T47D (cell line): ENCODE measurements around the gene ZEB1.
"Not testable (repeated sequence)": the region's sequence is repeated elsewhere in the genome, so short reads cannot be mapped to it uniquely, and the experiment has no call there.

ENCODE experiments used
- DNase-seq, 2 experiments: peaks; one replicate each; pipeline versions ENCODE4 v3.0.0 to v3.0.0-alpha.2; 2011 to 2012; ENCODE audit warnings: low read depth in 1 of 2, low spot score in 1 of 2
- JUND ChIP-seq: IDR thresholded peaks from 2 replicates; pipeline ENCODE4 v1.6.1; 2012; ENCODE audit warnings: low read depth
- in situ Hi-C: cut with HindIII; loops from 2 replicates; pipeline ENCODE4 v1.10.0; 2016; ENCODE audit warnings: low sequenced_read_pairs, low pct_unique_long_range_greater_than_20kb

Gene ZEB1

DNA sequence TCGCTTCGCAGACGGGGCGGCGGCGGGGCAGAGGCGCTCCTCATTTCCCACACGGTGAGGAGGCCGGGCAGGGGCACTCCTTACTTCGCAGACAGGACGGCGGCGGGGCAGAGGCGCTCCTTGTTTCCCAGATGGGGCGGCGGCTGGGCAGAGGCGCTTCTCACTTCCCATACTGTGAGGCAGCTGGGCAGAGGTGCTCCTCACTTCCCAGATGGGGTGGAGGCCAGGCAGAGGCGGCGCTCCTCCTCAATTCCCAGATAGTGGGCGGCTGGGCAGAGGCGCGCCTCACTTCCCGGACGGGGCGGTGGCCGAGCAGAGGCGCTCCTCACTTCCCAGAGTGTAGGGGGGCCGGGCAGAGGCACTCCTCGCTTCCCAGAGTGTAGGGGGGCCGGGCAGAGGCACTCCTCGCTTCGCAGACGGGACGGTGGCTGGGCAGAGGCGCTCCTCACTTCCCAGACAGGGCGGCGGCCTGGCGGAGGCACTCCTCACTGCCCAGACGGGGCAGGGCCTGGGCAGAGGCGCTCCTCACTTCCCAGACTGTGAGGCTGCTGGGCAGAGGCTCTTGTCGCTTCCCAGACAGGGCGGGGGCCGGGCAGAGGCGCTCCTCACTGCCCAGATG lies 43.1 kb downstream of the ZEB1 start:
- in situ Hi-C loops, result no loop called here
- no peak for DNase-seq
- TF ChIP-seq JUND, result no peak

DNA sequence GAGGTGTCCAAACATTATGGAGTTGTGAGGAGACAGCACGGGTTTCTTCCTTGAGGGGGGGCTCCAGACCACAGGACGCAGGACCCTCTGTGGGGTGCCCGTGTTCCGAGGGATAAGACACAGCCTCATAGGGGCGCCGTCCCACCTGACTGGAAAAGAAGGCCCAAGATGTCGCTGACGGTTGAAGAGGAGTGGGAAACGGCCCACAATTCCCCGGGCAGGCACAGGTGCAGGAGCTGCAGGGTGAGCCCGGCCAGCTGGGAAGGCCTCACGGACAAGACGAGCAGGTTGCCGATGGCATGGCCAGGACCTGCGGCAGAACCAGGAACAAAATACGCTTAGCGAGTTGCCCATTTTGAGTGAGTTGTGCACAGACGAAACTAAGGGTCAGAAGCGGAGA lies 44.7 kb downstream of the ZEB1 start:
- DNase-seq, in situ Hi-C loops: not testable (repeated sequence)

DNA sequence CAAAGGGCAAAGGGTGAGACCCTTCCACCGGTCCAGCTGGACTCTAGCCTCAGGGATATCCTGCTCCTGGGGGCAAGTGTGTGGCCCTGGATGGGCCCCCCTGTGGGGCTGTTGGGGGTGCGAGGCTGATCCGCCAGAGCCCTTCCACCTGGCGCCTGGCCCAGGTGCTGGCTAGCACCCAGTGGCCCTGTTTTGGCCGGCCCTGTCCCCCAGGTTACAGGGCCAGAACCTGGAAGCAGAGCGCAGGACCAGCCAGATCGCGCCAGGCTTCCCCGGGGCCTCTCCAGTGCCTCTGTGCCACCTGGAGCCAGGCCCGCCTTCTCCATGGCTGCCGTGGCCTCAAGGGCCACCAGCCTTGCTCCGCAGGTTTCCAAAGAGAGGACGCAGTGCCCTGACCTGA lies 45.2 kb downstream of the ZEB1 start:
- DNase-seq, in situ Hi-C loops: not testable (repeated sequence)

DNA sequence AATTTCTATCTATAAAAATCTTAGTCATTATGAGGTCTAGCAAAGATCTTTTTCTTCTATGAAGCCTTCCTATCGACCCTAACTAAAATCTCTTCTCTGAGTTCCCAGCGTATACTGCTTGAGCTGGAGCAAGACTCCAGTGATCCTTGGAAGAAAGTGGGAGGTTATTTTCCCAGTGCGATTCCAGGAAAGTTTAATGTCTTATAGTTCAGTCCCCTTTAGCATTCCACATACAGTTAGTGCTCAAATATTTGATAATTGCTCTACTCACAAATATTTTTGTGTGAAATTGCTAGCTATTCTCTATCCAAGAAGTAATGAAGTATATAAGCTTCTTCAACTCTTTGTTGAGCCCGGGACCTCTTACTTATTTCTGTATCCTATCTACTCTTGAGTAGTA lies 47.7 kb downstream of the ZEB1 start:
- no peak for DNase-seq
- no peak for TF ChIP-seq JUND
- in situ Hi-C loops, result no loop called here

DNA sequence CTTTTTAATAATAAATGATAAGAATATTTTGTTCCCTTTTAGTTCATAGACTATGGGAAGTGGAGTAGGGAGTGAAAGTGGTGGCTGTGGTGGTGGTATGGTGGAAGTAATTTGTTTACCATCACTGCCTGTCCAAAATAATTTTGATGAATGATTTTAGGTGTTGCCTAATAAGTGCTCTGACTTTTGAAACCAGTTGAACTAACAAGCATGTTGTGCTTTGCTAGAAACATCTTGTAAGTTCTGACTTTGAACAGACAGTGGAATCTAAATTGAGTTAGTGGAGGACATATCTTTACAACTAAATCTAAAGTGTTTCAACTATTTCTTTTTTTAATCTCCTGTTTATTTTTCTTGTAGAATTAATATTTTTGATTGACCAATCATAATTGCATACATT lies 49.7 kb downstream of the ZEB1 start:
- no peak for TF ChIP-seq JUND
- in situ Hi-C loops, result no loop called here
- no peak for DNase-seq

DNA sequence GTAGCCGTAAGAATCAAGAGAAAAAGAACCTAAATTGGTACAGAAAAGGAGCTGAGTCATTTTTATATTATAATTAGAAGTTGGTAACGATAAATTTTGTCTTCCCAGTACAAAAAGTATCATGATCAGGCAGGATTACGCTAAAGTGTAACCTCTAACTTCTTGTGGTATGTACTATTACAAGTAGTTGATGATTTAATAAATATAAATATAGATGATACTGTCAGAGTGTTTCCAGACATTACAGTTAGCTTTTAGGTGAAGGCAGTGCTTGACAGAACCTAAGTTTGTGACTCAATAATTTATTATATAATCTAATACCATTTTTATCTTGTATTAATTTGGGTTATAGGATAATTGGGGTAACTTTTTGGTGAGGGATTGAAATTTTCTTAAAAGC lies 53.4 kb downstream of the ZEB1 start:
- no peak for TF ChIP-seq JUND
- in situ Hi-C loops, result no loop called here
- no peak for DNase-seq

DNA sequence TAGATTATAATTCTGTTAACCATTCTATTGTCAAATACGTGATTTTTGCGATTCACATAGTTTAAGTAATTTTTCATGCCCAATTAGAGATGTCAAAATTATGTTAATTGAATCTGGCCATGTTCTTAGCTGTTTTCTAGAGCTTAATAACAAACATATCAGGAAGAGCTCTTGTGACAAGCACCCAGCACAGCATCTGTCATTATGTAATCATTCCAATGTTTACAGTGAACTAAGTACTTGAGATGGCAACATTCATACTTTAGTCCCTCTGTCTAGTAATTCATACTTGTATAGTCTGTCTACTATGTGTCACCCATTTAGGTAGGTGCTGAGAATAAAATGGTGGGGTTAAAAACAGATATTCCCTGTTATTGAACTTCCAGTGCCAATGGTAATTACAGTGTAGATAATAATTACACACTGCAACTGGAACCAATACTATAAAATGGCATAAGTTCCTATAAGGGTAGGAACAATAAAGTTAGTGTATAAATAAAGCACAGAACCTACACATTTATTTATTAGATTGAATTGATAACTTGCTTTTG lies 55.2 kb downstream of the ZEB1 start:
- no peak for TF ChIP-seq JUND
- in situ Hi-C loops, result no loop called here
- DNase-seq, result no peak

DNA sequence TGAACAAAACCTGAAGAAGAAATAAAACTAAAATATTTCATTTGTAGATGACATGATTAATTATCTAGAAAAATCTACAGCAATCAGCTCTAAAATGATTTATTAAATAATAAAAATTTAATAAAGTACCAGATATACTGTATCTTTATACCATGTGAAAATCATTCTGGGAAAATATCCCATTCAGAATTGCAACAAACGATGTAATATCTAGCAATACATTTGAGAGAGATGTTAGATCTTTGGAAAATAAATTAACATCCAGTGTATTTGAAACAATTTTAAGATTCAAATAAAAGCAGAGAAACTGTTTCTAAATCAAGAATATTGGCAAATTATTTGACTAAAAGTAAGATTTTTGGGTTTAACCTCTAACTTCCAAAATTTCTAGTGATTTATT lies 62.2 kb downstream of the ZEB1 start:
- no peak for DNase-seq
- no peak for TF ChIP-seq JUND
- in situ Hi-C loops, result no loop called here

DNA sequence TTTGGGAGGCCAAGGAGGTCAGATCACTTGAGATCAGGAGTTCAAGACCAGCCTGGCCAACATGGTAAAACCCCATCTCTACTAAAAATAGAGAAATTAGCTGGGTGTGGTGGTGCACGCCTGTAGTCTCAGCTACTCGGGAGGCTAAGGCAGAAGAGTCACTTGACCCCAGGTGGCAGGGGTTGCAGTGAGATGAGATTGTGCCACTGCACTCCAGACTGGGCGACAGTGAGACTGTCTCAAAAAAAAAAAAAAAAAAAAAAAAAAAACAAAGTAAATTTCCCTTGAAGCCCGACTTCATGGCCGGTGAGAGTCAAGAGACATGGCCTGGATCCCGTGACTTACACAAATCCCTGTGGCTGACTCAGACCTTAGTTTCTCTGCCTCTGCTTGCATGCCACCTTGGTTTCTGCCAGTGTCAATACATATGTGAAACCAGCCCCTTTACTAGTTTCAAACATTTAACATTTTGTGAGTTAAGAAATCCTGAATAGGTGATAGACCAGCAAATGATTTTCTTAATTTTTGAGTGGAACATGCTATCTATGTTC lies 62.8 kb downstream of the ZEB1 start:
- in situ Hi-C loops, result no loop called here
- DNase-seq, result no peak
- no peak for TF ChIP-seq JUND

DNA sequence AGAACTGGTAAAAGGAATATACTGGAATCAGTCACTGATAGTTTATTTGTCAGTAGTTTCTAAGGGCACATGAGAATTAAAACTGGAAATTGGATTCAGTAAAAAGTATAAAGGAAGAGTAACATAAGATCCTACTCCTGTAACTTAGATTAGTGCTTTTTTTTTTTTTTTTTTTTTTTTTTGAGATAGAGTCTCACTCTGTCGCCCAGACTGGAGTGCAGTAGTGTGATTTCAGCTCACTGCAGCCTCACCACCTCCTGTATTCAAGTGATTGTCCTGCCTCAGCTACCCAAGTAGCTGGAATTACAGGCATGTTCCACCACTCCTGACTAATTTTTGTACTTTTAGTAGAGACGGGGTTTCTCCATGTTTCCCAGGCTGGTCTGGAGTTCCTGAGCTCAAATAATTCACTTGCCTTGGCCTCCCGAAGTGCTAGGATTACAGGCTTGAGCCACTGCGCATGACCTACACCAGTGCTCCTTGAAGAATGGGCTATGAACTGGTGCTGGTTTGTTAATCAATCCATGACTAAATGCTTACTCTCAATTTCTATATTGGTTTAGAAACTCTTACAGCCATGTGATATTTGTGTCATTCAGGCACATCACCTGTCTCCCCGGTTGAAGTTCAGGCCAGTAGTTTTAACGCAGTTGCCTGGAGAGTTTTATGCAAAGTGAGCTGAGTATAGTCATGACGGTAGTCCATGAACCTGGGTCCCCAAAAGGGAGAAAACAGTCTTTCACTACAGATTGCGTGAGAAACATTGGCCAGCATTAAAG lies 65.0 kb downstream of the ZEB1 start:
- DNase-seq, result no peak
- TF ChIP-seq JUND, result no peak
- in situ Hi-C loops, result no loop called here

DNA sequence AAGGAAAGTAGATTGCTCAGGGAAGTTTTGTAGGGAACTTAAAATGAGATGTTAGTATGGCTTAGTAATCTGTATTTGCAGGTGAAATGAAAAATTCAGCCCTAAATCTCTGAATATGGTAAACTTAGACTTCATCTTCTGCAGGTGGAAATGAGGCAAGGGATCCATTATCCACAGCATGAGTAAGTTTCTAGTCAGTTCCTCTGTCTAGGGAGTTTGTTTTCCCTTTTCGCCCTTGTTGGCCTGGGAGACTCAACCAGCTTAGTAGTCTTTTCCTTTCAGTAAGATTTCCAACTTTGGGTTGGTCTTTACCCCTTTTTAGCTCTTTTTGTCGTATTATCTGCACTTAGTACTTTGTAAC lies 65.6 kb downstream of the ZEB1 start:
- in situ Hi-C loops, result no loop called here

DNA sequence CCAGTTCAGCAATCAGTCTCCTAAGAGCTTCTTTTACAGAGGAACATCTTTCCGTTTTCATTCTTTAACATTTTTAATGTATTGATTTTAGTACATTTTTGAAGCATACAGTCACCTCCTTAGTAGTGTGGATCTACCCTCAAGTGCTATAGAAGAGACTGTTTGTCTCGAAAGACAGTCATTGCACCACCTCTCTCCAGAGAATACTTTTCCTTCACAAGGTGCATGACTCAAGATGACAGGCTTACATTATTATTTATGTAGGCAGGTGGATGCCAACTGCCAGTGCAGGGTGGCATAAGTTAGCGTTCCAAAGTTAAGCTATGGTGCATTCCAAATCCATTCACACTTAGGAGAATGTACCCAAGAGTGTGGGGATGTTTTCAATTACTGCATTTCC lies 71.8 kb downstream of the ZEB1 start:
- no peak for TF ChIP-seq JUND
- DNase-seq, result no peak
- in situ Hi-C loops, result no loop called here

More for the DNA sequence above, 65.6 kb downstream of the ZEB1 start:
- TF ChIP-seq JUND, result no peak
- DNase-seq, result no peak

DNA sequence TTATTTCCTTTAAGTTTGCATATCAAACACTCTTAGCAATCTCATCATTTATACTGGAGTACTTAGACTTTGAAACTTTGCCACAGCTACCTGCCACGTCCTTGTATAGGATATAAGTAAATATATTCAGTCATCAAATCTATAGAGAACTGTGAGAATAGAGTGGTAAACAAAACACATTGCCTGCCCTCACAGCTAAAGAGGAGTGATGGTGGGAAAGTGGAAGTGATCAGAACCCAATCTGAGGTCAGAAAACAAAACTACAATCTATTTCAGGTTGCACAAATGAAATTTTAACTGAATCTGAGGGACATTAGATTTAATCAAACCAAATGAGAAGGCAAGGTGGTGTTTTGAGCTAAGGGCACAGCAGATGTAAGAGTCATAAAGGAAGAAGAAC lies 74.8 kb downstream of the ZEB1 start:
- in situ Hi-C loops, result no loop called here
- DNase-seq, result no peak
- TF ChIP-seq JUND, result no peak

DNA sequence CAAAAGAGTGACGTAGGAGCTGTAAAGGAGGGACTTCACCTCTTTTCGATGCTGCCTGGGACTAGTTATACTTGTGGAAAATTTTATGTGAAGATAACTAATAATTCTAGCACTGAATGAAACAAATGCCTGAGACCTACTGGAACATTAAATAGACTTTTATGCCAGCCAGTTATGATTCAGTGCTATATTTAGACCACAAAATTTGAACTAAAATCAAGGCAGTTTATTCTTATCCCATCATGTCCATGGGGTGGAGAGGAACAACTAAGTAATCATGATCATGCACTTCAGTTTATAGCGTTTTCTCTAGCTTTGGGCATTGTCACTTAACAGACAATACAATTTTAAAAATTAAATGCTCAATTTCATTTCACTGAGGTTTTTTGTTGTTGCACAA lies 76.7 kb downstream of the ZEB1 start:
- in situ Hi-C loops, result no loop called here
- no peak for TF ChIP-seq JUND
- no peak for DNase-seq
